Camera-type eye (tissue), 1 donor: Measurements from ENCODE around the gene PCNP. TPM values are rescaled to one million over a fixed set of nuclear protein-coding genes. Genes with fewer than 3 reads are reported as not detected.

Source experiments
- total RNA-seq: library from RNA; depleted of rRNA; stranded (reverse); fragments of >200 nt; gene quantifications from one replicate; pipeline ENCODE4 v1.2.3, GENCODE V29; 2014

PCNP gene, protein sequence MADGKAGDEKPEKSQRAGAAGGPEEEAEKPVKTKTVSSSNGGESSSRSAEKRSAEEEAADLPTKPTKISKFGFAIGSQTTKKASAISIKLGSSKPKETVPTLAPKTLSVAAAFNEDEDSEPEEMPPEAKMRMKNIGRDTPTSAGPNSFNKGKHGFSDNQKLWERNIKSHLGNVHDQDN
- 167 TPM for total RNA-seq

DNA sequence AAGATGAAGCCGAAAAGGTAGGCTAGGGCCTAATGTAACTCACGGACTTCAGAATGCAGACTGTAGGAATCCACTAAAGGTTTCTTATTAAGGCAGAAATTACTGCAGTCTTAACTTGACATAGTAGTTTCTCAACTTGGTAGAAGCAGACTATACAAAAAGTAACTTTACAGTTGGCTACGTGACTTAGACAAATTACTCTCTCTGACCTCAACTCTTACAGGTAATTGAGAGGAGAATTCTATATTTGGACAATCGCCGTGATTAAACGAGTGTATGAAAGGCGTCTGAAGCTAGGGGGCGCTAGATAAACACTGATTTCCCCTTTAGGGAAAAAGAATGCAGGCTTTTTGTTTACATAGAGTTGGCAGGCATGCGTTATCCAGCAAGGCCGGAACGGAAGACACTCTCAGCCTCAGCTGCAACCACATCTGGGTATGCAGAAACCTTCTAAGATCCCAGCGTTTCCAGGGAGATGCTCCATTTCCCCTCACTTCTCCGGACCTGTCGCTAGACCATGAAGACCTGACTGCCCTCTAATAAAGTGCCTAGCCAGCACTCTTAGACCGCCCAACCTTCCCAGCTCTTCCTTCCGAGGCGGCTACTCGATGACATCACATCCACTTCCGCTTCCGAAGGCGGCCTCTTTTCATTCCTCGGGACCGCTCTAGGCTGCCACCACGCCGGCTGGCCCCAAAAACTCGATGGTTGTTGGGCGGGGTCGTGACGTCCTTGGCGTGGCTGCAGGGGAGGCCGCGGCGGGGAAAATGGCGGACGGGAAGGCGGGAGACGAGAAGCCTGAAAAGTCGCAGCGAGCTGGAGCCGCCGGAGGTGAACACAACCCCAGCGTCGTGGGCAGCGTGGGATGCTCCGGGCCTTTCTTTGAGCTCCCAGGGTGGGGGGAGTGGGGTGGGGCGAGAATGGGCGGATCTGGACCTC lies at the start of gene PCNP:
PCNP (plus strand) TSS at position 732 of the 939 bp plus-strand sequence; CDS start at position 768, 36 bp downstream.

DNA sequence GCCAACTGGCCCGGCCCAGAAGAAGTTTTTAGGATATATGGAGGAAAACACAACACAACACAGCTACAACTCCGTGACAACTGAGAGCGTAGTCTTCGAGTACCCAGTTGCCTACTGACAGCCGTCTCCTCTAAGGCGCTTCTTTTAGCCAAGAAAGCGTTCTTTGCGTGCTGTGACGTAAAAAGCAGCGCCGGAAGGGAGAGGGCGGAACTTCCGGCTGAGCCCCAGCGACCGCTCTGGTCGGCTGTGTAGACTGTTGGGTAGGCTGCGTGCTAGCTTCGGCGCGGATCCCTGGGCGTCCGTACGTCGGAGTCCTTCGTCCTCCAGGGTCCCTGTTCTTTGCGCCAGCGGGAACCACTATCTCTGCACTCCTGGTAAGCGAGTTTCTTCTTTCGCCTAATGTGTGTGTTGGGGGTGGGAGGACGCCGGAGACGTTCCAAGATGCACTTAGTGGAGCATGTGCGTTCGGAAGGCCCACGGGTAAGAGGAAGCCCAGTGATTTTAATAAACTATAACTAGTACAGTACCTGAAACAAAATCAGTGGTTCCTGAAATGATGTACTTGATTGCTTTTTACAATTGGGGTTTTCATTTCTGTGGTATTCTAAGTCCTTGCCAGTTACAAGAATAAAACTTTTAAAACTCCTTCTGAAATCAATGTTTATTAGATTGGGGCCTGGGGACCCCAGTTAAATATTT lies 12.2 kb upstream of the PCNP start, which contains the start of gene TRMT10C:
TRMT10C (plus strand) TSS at position 239 of the 699 bp plus-strand sequence. CDS start 2,914 bp downstream, outside the sequence.

Other genes with a start within 250 kb of the PCNP start
- 102 TPM for gene SENP7, start 61.0 kb upstream of the PCNP start, total RNA-seq
- 33.7 TPM for gene TRMT10C, start 12.3 kb upstream of the PCNP start, total RNA-seq
- 55.8 TPM for gene ZBTB11, start 103.0 kb downstream of the PCNP start, total RNA-seq
- gene RPL24, start 112.5 kb downstream of the PCNP start, total RNA-seq: 920 TPM
- gene CEP97, start 150.4 kb downstream of the PCNP start, total RNA-seq: 51.5 TPM
- 15.0 TPM for gene NXPE3, start 205.0 kb downstream of the PCNP start, total RNA-seq